Daoy (cell line): ENCODE measurements around the gene MYL5. TPM values are rescaled to one million over a fixed set of nuclear protein-coding genes. Genes with fewer than 3 reads are reported as not detected.
"Not testable (repeated sequence)": the region's sequence is repeated elsewhere in the genome, so short reads cannot be mapped to it uniquely, and the experiment has no call there.

Experiments
- DNase-seq: peaks from one replicate; pipeline ENCODE4 v3.0.0-alpha.2; 2015; ENCODE audit warnings: low read depth
- total RNA-seq: library from RNA; depleted of rRNA; stranded (reverse); fragments of >200 nt; shearing (Covaris generic); gene quantifications from 2 replicates; pipeline ENCODE4 v1.2.3, GENCODE V29; 2014

The MYL5 gene
- total RNA-seq, 1 experiment from 2014 or later, result 2.2 TPM

GRCh38 chr4:705278-706082 lies 31.1 kb downstream of the MYL5 start, which contains the start of gene PCGF3:
Gene PCGF3 (plus strand): TSS chr4:705832. CDS start chr4:733681, 27,849 bp downstream.
- peak; percentile 97 for DNase-seq

GRCh38 chr4:706083-706633 lies 31.8 kb downstream of the MYL5 start:
- DNase-seq, result not testable (repeated sequence)

GRCh38 chr4:706834-707598 lies 32.7 kb downstream of the MYL5 start:
- no peak for DNase-seq

GRCh38 chr4:707929-708630 lies 33.7 kb downstream of the MYL5 start:
- DNase-seq, result no peak

DNA sequence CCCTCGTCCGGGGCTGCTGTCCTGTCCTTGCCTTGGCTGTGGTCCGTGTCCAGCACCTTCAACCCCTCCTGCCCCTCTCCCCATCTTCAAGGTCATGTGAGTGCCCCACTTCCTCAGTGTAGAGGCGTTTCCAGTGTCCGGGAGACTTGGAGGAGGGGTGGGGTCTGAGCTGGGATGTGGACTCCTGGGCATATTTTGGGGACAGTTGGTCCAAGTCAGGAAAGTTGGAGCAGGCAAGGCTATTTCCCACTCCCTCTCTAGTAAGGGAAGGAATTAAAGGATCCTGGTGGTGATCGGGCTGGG lies 34.2 kb downstream of the MYL5 start:
- DNase-seq, result no peak

DNA sequence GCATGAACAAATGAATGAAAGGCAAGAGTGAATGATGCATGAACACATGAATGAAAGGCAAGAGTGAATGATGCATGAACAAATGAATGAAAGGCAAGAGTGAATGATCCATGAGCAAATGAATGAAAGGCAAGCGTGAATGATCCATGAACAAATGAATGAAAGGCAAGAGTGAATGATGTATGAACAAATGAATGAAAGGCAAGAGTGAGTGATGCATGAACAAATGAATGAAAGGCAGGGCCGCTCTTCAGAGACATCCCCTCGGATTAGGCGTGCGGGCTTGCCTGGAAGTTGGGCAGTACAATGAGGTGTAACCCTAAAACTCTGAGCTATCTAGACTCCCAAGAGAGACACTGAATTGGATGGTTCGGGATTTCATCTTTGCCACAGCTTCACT lies 35.0 kb downstream of the MYL5 start:
- DNase-seq, result no peak

- DNase-seq, result no peak
Observed at GRCh38 chr4:710116-710515, 35.8 kb downstream of the MYL5 start.

- DNase-seq, result no peak
Observed at GRCh38 chr4:710916-711315, 36.6 kb downstream of the MYL5 start.

- no peak for DNase-seq
Observed at GRCh38 chr4:712093-712492, 37.8 kb downstream of the MYL5 start.

- DNase-seq, result no peak
Observed at GRCh38 chr4:712916-713632, 38.7 kb downstream of the MYL5 start.

GRCh38 chr4:714087-714486 lies 39.7 kb downstream of the MYL5 start:
- no peak for DNase-seq

GRCh38 chr4:717601-718320 lies 43.4 kb downstream of the MYL5 start:
- no peak for DNase-seq

DNA sequence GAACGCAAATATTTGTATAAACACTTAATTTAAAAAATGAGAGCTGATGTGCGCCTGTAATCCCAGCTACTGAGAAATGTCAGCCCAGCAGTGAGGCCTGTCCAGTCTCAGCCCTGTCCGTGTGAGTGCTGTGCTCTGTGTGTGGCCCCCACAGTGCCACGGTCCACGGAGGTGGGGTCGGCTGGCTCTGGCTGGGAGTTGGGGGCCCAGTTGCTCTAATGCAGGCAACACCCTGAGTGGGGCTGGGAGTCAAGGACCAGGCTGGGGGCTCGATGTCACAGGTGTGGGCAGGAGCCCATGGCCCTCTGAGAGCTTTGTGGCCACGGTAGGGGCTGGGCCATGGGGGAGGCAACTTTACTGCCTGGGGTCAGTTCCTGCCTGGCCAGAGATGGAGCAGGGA lies 44.1 kb downstream of the MYL5 start:
- no peak for DNase-seq

DNA sequence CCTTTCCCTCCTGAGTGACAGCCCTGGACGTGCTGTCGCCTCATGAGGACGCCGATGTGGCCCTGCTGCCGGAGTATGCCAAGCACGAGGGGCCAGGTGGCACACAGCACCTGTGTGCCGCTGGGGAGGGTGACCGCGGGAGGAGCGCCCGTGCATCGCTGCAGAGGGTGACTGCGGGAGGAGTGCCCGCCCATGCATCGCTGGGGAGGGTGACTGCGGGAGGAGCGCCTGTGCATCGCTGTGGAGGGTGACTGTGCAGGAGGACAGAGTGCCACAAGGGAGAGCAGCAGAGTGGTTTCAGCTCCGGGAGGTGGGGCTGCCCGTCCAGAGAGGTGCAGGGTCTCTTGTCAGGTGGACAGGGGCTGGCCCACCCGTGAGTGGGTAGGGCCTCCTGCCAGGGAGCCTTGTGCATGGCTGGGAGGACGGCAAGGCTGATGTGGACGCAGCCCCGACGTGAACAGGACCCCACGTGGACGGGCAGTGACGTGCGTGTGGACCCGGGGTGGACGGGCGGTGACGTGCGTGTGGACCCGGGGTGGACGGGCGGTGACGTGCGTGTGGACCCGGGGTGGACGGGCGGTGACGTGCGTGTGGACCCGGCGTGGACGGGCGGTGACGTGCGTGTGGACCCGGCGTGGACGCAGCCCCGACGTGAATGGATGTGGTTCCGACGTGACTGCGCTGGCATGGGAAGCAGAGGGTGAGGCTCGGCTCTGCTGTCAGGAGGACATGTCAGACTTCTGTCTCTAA lies 45.9 kb downstream of the MYL5 start:
- DNase-seq, result no peak

DNA sequence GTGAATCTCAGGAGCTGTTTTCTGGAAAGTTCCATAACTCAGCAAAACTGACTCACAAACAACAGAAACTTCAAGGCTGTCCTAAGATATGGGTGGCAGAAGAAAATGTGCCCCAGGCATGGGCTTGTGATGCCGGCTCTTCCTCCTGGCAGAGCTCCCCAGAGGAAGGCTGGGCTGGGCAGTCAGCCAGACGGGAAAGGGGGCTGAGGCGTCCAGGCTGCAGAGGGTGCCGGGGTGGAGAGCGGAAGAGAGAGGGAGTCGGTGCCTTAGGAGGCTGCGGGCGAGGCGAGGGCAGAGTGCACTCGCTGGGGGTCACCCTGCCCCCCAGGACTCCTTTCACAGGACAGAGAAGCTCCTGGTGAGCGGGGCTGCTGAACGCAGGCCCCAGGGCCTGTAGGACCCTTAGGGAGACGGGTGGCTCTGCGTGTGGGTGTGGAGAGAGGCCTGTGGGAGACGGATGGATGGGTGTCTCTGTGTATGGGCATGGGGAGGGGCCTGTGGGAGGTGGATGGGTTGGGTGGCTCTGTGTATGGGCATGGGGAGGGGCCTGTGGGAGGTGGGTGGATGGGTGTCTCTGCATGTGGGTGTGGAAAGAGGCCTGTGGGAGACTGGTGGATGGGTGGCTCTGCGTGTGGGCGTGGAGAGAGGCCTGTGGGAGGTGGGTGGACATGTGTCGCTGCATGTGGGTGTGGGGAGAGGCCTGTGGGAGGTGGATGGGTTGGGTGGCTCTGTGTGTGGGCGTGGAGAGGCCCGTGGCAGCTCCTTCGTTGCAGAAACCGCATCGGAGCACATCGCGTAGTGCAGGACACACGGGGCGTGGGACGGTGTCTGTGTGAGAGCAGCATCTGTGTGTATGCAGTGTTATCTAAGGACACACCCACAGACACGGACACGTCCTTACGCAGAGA lies 47.2 kb downstream of the MYL5 start:
- no peak for DNase-seq

DNA sequence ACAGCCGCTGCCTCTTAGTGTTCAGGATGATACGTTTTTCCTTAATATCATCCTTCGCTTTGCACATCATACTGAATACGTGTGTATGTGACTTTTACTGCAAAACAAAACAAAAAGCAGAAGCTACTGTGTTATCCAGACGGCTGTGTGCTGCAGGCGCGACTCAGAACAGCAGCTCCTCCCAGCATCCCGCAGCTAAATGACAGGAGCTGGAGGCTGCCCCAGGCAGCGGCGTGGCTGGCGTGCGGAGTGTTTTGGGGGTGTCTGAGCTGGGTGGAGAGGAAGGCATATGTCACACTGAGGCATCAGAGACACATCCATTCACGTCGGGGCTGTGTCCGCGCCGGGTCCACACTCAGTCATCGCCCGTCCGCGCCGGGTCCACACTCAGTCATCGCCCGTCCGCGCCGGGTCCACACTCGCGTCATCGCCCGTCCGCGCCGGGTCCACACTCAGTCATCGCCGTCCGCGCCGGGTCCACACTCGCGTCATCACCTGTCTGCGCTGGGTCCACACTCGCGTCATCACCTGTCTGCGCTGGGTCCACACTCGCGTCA lies 47.9 kb downstream of the MYL5 start:
- no peak for DNase-seq

GRCh38 chr4:722851-723360 lies 48.6 kb downstream of the MYL5 start:
- no peak for DNase-seq

DNA sequence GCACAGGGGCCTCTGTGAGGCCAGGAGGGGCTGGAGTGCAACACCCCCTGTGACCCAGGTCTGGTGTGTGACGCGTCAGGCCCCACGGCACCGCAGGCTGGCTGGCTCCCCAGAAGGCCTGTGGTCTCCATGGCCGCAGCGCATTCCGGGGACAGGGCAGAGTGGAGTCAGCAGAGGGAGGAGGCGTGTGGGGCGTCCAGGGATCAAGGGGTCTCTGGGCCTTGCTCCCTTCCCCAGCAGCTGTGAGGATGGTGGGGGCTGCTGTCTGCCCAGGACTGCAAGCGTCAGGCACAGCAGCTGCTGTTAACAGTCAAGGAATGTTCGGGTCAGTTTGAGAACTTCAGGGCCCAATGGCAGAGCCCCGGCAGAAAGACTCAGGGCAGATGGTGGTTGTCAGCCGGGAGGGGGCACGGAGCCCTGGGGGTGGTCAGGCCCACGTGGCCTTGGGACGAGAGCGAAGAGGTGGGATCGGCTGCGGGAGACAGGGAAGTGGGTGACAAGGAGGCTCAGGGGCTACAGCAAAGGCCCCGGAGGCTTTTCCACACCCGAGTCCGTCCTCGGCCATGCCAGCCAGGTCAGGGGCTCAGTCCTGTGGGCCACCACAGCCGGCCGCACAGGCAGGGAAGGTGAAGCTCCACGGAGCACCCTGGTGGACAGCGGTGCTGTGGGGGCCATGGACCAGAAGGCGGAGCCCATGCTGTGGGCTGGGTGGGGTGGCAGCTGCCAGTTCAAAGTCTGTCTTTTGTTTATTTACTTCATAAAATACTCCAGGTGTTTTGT lies 49.6 kb downstream of the MYL5 start:
- no peak for DNase-seq
